ENCODE measurements around the gene SSB.
"Not testable (repeated sequence)": the region's sequence is repeated elsewhere in the genome, so short reads cannot be mapped to it uniquely, and the experiment has no call there.

The SSB gene

DNA sequence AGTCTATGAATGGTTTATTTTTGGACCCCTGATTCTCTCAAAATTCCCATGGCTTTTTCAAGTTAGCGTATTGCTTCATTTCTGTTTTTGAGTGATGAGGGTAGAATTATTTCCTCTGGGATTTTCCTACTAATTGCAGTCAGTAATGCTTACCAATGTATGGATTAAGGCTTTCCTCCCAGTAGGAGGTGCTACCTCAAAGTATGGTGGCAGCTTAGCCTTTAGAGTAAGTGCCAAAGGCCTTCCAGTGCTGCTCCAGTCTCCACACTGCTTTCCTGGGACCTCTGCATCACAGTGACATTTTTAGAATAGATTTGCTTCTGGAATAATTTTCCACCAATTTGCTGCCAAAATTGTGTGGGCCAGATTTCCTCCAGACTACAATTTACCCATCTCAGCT lies 16.2 kb upstream of the SSB start:
- no peak for DNase-seq (ENCODE audit: low spot score)

DNA sequence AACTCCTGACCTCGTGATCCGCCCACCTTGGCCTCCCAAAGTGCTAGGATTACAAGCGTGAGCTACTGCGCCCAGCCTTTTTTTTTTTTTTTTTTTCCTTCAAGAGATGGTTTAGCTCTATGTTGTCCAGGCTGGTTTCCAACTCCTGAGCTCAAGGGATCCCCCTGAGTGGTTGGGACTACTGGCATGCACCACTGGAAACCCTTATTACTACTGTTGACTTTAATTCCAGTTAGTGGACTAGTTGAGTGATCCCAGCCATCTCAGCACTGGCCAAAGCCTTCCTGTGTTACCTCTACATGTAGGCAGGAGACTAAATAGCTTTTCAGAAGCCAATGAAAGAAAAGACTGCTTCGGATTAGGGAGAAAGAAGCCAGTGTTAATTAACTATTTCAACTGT lies 8.1 kb upstream of the SSB start:
- DNase-seq (ENCODE audit: low spot score): no peak

DNA sequence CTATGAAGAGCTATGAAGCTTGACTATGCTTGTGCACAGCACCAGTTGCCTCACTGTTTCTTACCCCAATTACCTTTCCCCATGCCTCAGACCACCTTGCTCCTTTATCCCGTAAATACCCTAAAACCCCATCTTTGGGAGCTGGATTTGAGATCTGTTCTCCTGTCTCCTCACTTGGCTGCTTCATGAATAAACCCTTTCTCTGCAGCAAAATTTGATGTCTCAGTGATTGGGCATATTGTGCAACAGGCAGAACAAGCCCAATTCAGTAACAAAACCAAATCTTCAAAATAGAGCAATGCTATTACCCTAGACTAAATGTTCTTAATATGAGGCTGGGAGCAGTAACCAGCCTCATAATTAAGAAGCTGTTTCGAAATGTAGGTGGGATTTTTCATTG lies 3.5 kb upstream of the SSB start:
- no peak for DNase-seq (ENCODE audit: low spot score)

DNA sequence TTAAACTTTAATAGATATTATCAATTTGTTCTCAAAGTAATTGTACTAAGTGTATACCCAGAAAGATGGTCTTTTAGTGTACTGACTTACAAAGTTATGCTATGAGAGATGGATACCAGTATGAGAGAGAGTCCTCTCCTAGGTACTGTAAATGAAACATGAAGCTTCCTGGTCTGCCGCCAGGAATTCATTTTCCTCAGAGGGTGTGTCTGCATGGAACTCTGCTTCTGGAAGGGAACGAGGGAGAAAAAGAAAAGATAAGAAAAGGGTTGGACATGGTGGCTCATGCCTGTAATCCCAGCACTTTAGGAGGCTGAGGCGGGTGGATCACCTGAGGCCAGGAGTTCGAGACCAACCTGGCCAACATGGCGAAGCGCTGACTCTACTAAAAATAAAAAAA lies 2.2 kb upstream of the SSB start:
- no peak for DNase-seq (ENCODE audit: low spot score)

DNA sequence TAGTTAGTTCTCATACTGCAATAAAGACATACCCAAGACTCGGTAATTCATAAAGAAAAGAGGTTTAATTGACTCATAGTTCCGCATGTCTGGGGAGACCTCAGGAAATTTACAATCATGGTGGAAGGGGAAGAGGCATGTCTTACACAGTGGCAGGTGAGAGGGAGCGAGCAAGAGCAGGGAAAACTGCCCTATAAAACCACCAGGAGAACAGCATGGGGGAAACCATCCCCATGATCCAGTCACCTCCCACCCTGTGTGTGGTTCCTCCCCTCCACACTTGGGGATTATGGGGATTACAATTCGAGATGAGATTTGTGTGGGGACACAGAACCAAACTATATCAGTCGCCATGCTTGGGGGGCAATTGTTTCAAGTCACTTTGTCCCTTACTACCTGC lies 1.1 kb upstream of the SSB start:
- DNase-seq (ENCODE audit: low spot score): no peak

DNA sequence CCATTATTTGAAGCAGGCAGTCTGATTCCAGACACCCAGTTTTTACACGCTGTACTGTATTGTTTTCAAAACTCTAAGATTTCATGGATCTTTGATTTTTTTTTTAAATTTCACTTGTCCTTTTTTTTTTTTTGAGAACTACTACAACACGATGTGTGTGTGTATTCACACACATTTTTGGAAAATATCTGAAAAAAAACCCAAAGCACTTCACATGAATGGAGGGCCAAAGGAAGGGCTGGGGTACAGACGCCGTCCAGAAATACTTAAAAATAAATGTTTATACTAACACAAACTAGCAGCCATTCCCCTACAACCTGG lies 314 bp upstream of the SSB start:
- no peak for DNase-seq (ENCODE audit: low spot score)

DNA sequence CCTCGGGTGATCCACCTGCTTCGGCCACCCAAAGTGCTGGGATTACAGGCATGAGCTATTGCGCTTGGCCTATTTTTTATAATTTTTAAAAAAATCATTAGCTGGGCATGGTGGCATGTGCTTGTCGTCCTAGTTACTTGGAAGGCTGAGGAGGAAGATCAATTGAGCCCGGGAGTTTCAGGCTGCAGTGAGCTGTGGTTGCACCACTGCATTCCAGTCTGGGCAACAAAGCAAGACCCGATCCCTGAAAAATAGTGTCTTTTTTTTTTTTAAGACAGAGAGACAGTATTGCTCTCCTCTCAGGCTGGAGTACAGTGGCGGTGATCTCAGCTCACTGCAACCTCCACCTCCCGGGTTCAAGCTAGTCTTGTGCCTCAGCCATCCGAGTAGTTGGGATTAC lies 4.8 kb downstream of the SSB start:
- DNase-seq (ENCODE audit: low spot score): no peak

DNA sequence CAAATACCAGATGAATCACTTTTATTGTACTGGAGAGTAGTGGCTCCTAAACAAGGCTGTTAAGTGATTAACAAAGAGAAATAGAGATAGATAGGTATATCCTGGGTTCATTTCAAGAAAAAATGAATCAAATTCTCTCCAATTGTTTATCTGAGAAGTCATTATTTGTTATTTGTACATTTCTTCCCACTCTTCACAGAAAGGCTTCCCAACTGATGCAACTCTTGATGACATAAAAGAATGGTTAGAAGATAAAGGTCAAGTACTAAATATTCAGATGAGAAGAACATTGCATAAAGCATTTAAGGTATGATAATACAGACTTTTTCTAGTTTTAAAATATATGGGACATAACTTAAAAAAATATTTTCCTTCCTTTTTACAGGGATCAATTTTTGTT lies 7.9 kb downstream of the SSB start:
- no peak for DNase-seq (ENCODE audit: low spot score)

DNA sequence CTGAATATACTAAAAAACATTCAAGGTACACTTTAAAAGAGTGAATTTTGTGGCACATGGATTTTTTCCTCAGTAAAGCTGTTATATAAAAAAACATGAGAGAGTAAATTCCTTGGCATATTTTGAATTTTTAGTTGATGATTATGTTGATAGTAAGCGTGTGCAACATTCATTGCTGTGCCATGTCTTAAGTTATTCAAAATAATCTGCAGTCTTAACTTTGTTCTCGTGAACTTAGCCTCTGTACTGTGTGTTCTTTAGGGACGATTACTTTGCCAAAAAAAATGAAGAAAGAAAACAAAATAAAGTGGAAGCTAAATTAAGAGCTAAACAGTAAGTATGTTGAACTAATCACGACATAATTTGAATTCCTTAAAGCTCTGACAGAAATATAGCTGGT lies 9.6 kb downstream of the SSB start:
- DNase-seq (ENCODE audit: low spot score): no peak

DNA sequence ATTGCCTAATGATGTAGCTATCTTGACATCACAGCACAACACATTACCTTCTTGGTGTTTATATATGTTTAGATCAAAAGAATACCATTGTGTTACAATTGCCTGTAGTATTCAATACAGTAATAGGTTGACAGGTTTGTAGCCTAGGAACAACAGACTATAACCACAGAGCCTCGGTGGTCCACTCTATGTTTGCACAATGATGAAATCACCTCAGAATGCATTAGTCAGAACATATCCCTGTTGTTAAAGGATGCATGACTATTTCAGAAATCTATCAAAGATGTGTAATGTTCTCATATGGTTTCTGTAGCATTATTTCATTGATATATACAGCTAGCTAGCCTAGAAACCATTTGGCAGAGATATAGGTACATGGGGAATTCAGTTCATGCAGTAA lies 17.2 kb downstream of the SSB start:
- no peak for DNase-seq (ENCODE audit: low spot score)

DNA sequence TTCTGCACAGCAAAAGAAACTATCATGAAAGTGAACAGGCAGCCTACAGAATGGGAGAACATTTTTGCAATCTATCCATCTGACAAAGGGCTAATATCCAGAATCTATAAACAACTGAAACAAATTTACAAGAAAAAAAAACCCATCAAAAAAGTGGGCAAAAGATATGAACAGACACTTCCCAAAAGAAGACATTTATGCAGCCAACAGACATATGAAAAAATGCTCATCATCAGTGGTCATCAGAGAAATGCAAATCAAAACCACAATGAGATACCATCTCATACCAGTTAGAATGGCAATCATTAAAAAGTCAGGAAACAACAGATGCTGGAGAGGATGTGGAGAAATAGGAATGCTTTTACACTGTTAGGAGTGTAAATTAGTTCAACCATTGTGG lies 18.3 kb downstream of the SSB start:
- not testable (repeated sequence) for DNase-seq (ENCODE audit: low spot score)

DNA sequence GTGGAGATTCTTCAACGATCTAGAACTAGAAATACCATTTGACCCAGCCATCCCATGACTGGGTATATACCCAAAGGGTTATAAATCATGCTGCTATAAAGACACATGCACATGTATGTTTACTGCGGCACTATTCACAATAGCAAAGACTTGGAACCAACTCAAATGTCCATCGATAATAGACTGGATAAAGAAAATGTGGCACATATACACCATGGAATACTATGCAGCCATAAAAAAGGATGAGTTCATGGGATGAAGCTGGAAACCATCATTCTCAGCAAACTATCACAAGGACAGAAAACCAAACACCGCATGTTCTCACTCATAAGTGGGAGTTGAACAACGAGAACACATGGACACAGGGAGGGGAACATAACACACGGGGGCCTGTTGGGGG lies 18.7 kb downstream of the SSB start:
- not testable (repeated sequence) for DNase-seq (ENCODE audit: low spot score)

DNA sequence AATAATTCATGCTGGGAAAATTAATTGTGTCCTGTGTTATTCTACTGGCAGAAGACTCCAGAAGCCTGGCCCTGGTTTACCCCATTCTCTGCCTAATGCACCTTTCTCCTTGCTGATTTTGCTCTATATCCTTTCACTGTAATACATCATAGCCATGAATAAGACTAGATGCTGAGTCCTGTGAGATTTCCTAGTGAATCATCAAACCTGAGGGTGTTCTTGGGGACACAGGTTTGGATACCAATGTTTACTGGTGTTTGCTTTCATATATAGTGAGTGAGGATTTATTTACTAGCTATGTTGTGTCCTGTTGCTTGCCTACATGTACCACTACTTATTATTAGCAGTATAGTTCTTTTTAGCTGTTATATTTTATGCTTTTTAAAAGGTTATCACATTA lies 19.6 kb downstream of the SSB start:
- DNase-seq (ENCODE audit: low spot score): no peak

DNA sequence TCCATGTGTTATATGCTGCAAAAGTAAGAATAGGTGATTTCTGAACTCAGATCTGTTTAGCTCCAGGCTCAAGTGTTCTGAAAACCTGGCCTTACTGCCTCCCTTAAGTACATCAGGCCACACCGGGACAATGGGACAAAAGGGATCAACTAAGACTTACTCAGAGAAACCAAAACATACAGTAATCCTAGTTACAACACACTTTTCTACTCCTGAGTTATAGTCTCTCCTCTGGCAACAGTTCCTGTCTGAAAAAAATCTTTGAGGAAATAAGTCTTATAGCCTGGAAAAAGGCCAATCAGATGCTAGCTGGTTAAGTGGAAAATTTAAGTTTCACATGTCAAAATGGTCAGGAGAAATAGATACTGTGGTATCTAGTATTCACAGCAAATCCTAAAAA lies 20.4 kb downstream of the SSB start:
- no peak for DNase-seq (ENCODE audit: low spot score)

DNA sequence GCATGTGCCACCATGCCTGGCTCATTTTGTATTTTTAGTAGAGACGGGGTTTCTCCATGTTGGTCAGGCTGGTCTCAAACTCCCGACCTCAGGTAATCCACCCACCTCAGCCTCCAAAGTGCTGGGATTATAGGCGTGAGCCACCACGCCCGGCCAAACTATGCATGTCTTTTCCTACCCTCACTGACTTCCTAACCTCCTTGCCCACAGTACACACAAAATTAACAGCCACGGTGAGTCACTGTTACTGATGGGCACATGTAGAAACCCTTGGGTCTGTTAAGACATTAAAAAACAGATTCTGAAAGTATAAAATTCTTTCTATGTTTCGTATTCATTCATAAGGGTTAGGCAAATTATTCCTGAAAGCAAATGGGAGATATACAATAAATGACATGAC lies 21.4 kb downstream of the SSB start:
- DNase-seq (ENCODE audit: low spot score): not testable (repeated sequence)

DNA sequence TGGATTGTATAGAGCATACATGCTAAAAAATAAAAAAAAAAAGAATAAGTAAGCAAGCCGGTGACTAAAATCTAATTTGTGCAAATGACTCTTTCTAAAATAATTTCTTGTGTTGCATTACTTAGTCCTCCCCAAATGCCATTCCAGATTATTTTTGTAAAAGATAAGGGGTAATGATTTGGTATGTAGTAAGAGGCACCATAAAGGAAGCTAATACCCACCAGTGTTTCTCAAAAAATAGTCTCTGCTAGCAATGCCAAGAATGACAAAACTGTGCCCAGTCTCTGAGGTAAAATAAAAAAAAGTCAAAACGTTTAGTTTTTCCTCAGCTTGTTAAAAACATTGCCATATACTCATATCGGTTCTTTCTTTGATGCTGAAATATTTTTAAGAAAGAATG lies 23.4 kb downstream of the SSB start:
- no peak for DNase-seq (ENCODE audit: low spot score)

DNA sequence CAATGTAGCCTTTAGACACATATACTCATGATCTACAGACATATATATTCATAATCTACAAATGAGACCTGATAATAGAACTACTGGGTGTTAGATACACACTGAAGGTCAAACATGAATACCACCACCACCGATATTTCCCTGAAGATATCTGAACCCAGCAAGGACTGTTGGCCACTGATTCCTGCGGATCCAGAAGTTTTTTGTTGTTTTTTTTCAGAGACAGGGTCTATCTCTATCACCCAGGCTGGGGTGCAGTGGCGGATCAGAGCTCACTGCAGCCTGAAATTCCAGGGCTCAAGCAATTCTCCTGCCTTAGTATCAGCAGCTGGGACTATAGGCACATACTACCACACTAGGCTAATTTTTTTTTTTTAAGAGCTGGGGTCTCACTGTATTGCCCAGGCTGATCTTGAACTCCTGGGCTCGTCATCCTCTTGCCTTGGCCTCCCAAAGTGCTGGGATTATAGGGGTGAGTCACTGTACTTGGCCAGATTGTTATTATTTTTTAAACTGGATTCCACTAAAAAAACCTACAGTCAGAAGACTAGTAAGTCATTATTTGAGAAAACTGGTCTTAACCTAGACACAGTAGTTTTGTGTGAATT lies 24.2 kb downstream of the SSB start:
- no peak for DNase-seq (ENCODE audit: low spot score)

DNA sequence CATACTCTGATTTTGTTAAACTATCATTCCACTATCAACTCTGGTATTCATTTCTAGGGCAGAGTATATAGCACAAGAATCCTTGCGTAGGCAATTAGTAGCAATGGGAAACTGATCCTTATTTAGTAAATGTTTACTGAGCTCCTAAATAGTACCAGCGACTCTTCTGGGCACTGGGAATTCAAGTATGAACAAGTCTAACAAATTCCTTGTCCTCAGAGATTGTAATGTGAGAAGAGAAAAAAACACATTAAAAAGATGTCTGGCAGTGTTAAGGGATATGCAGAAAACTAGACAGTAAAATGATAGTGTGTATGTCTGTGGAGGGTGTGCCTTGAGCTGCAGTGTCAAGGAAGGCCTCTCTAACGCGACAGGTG lies 25.3 kb downstream of the SSB start:
- DNase-seq (ENCODE audit: low spot score): no peak

DNA sequence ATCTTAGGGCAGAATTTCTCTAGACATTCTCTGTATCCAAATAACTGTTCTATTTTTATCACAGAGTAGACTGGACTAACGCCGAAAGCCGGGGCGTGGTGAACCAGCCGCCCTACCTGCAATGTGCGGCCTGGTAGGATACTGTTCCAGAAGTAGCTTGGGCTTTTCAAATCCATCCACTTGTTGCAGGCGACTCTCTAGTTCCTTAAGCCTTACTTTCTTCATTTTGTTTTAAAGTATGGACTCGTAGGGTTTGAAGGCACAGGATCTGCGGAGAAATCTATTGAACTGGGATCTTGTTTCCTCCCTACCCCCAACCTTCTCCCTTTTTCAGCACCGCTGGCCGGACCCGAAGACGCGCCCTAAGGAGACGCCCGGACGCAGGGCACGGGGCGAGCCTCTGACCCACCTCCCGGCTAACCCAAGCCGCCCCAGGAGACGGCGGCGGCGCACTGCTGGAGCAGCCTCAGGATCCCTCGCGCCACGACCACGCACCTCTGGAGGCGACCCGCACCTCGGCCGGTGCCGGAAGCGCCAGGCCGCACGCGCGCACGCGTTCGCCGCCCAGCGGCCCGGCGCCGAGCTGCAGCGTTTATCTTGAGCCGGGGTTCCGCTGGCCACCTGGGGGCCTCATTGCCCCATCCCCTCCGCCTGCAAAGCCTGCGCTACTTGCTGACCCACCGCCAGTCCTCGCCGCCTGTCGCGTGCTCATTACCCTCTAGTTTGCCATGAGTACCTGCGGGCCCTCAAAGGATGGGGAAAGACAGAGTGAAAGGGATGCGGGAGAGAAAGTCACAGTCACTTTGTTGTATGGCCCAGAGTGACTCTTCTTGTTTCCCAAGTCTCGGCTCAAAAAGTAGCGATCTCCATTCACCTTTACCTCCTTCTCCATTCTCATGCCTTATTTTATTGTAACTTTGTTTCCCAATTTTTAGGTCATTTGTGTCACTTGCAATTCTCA lies 26.0 kb downstream of the SSB start, which contains the start of gene METTL5:
METTL5 (minus strand) TSS at position 533 of the 961 bp plus-strand sequence; CDS start at position 225, 308 bp downstream.
- DNase-seq (ENCODE audit: low spot score): peak; percentile 76

DNA sequence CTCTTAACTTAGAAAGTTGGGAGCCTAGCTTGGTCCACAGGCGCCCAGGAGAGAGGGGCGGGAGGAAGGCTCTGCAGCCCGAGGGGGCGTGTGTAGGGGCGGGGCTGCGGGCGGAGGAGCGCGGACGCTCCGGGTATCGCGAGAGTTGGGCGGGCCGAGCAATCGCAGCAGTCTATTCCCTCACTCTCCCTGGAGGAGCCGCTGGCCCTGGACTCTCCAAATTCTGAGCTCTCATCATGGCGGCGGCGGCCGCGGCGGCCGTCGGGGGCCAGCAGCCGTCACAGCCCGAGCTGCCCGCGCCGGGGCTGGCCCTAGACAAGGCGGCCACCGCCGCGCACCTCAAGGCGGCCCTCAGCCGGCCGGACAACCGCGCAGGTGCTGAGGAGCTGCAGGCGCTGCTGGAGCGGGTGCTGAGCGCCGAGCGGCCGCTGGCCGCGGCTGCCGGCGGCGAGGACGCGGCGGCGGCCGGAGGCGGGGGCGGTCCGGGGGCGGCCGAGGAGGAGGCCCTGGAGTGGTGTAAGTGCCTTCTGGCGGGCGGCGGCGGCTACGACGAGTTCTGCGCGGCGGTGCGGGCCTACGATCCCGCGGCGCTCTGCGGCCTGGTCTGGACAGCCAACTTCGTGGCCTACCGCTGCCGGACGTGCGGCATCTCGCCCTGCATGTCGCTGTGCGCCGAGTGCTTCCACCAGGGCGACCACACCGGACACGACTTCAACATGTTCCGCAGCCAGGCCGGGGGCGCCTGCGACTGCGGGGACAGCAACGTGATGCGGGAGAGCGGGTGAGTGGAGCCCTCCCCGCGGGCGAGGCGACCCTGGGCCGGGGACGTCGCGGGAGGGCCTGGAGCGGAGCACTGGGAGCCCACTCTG lies 28.8 kb downstream of the SSB start, which contains the start of gene UBR3:
UBR3 (plus strand) TSS at position 183 of the 869 bp plus-strand sequence; CDS start at position 237, 54 bp downstream.
- peak; percentile 96 for DNase-seq (ENCODE audit: low spot score)

DNA sequence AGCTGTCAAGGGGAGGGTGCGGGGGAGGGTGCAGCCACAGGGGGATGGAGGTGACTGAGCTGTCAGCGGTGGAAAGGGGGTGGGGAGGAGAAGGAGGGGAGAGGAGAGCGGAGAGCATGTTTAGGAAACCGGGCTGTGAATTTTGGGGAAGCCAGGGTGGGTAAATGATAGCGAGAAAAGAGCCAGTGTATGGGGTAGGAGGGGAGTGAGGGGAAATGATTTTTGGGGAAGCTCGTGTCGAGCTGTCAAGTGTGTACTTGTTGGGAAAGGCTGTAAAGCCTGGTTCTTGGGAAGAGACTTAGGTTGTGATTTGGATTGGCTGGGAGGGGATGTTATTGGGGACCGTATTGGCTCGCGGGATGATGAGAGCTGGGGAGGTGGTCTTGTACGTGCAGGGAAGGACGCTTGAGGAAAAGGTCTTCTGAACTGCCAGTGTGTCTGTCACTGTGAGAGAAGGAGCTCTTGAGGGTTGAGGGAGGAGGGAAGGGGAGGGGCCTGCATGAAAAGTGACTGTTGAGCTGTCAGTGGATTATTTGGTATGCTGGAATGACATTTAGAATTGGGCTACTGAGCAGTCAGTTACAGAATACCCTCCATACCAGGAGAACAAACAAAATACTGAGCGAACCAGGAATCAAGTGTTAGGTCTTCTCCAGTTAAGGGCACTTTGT lies 29.6 kb downstream of the SSB start:
- peak; percentile 52 for DNase-seq (ENCODE audit: low spot score)

DNA sequence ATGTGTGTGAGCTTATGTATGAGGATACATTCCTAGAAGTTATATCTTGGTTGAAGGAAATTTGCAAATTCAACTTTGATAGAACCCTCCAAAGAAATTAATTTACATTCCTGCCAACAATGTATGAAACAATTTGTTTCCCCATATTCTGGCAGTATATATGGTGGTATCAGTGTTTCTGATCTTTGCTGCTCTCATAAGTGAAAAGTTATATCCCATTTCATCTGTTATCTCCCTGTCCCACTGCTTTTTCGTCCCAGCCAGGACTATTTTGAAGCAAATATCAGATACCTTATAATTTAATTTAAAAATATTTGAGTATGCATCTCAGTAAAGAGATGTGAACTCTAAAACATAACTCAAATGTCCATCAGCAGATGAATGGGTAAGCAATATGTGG lies 35.7 kb downstream of the SSB start:
- no peak for DNase-seq (ENCODE audit: low spot score)

Measured in COLO829 (cell line).